Measurements from ENCODE around the gene PDE2A.

Gene PDE2A

DNA sequence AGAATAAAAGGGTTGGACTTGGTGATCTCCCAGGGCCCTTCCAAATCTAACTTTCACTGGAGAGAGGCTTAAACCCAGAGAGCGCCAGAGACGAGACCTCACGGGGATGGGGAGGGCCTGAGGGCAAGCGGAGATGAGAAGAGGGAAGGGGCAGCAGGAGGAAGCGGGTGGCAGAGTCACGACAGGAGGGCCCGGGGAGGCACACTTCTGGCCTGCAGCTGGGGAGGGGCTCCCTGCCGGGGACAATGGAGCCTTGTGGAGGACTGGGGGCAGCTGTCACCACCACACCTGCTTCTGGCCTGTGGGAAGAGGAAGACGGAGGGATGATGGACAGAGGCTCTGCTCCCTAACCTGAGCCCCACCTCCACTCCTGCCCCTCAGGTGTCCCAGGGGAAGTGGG, 40.2 kb downstream of the PDE2A start:
- DNase-seq: no peak

DNA sequence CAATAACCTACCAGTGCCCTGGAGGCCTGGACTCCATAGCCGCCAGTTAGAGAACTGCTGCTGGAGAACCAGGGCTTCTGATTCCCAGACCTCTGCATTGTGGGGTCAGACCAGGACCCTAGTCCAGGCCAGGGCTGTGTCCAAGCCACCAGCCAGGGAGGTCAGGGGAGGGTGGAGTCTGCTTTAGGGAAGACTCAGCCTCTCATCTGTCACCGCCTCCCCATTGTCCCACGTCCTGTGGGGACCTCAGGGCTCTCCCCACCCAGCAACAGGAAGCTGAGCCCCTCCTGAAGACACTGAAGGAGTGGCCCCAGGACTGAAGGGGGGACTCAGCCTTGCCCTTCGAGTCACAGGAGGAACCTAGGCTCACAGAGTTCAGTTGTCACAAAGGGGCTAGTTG, 41.2 kb downstream of the PDE2A start:
- no peak for DNase-seq

DNA sequence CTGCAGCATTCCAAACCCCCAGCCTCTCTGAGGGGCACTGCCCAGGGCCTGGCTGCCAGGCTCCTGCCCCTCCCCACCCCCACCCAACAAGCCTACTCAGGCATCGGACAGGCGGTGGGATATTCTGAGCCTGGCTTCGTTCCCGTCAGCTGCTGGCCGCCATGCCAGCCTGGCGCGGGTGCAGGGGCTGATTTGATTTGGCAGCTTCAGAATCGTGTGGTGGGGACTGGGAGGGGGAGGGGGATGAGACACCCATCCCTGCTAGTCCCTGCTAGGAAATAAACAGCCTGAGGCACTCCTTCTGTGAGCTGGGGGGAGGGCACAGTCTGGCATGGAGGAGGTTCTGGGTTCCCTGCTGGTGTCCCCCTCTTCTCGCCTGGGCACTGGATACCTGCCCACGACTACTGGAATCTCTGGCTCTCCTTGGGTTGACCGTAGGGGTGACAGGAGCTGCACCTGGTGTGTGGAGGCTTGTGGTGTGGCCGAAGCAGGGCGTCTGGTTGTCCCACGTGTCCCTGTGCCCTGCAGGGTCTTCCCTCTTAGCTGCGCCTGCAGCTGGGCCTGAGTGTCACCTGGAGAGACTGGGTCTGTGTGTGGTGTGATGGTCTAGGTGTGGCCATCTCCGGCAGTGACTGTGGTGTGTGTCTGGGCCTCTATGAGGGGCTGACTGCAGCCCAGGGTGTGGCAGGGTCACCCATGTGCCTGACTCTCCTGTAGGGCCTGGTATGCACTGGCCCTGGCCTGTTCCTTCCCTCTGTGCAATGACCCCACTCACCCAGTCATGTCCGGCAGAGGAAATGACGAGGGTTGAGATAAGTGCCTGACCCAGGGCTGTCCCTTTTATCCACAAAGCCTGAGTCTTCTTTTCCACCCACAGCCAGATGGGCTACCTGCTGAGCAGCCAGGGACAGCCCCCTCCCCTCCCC, 42.2 kb downstream of the PDE2A start:
- DNase-seq: no peak

DNA sequence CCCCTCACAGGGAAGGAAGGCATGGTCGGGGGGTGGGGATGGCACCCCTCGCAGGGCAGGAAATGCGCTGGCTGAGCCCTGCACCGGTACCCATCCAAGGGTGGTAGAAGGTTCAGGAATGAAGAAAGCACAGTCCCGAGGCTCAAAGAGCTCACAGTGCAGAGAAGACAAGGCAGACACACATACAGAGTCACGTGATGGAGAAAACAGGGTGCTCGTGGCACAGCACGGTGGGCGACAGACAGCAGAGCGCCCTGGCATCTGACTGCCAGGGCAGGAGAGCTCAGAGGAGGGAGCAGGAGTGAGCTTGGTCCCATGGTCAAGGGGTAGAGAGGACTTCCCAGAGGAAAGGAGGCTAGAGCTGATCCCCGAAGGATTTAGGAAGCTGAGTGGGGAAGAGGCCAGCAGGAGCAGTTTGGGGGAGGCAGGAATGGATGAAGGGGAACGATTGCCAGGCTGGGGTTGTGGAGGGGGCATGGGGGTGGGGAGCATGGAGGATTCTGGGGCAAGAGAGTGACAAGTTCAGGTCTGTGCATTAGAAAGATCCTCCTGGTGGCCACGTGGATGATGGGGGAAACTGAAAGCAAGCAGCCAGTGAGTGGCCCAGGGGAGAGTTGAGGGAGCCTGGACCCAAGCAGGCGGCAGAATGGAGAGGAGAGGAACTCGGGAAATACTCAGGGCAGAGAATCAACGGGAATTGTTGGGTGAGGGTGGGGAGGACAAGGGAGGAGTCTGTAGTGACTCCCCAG, 43.9 kb downstream of the PDE2A start:
- no peak for DNase-seq

DNA sequence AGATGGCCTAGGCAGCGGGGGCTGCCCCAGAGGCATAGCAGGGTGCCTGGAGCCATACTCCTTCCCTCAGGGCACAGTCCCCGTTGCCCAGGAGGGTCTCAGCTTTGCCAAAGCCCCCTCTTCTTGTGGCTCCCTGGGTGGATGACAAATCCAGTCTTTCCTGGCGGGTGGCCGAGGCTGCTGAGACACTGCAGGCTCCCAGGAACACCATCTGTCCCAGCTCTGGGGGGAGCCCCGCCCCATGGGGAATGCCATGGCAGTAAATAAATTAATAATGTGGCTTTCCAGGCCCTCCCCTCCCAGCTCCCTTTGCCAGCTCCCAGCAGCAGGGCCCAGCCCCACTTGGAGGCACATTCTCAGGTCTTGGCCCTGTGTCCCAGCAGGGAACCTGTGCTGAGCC, 45.0 kb downstream of the PDE2A start:
- no peak for DNase-seq

DNA sequence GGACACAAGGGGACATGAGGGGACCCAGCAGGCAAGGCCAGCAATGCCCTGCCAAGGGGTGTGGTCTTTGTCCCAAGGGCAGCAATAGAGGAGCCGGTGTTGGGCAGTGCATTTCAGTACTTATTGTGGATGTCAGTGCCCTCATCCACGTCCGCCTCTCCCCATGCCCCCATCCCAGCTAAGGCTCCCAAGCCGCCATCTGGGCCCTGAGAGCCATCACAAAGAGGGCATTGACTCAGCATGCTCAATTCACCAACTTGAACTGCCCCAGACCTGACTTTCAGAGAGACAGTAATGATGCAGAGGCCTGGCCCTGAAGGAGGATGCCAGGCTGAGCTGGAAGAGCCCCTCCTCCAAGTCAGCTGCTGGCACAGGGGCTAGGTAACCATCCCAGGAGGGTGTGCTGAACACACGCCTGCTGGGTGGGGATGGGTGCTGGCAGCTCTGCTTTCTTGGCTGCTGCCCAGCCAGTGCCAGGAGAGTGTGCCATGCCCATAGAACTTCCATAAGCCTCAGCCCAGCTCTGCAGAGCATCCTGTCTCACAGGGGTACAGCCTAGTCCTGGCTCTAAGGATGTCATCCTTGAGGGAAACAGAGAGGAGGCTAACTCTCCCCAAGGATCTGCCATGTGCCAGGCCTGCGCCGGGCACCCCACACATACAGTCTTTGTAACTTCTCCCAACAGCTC, 46.5 kb downstream of the PDE2A start:
- DNase-seq: no peak

DNA sequence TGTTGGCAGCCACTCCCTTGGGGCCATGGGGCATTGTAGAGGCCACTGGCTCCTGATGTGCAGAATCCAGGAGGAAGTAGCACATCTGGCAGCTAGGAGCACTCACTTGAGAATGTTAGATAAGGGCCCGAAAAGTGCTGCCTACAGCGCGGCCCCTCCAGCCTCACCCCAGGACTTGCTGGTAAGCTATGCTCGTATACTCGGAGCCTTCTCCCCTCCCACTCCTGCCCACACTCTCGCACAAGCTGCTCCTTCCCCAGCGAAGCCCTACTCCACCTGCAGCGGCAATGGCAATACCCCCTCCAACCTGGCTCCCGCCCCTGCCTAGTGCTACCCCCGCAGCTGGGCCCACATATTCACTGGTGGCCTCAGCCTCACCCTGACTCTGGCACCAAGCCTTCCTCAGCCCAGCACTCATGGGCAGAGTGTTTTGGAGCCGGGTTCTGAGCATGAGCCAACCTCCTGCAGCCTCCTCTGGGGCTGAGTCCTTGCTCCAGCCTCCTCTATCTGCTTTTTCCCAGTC, 47.7 kb downstream of the PDE2A start:
- DNase-seq: no peak

DNA sequence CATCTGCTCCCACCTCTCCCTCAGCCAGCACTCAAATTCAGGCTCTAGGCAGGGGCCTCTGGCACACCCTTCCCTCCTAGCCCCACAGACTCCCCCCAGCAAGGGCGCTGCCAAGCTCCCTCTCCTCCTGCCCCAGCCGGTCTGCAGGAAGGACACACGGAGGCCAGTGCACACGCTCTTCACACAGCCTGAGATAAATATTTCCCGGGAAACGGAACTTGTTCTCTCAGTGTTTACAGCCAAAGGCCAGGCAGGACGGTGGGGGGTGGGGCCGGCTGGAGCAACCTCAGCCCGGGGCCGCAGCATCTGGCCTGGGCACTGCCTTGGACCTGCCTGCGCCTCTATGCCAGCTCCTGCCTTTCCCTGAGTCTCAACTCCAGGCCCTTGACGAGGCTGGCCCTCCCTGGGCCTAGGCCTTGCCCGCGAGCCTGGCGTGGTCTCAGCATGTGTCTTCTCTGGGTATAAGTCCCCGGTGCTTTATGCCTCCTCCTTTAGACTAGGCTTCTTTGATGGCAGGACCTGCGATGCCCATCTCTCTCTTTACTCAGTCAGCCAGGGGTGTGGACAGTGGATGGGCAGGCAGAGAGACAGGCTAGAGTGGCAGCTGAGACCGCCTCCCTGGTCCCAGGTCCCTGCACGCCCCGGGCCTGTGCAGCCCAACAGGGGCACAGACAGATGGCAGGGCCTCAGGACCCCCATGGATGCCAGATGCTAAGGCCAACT, 48.4 kb downstream of the PDE2A start:
- no peak for DNase-seq

DNA sequence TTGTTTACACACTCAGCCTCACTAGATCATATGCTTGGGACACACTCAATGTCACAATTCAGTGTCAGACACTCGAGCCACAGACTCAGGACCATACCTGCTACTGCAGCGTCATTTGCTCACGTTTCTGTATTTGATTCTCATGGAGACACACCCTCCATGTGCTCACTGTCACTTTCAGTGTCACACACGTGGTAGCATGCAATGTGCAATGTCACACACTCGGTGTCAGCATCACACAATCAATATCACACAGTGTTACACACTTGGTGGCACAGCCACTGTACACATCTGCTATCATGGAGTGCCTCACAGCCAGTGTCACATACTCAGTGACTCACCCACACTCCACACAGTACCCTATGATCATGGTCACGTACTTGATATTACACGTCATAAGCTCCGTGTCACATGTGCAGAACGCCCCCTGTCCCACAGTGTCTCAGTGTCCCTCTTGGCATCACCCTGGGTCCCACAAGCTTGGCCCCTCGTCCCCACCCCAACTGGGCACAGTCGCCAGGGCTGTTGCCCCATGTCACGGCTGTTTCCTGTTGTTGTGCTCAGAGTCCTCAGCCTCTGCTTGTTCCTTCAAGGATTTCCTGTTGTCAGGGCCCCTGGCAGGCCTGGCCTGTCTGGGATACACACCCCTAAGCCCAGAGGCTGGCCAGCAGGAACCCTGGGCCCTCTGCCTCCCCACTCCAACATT, 49.6 kb downstream of the PDE2A start:
- DNase-seq: no peak

DNA sequence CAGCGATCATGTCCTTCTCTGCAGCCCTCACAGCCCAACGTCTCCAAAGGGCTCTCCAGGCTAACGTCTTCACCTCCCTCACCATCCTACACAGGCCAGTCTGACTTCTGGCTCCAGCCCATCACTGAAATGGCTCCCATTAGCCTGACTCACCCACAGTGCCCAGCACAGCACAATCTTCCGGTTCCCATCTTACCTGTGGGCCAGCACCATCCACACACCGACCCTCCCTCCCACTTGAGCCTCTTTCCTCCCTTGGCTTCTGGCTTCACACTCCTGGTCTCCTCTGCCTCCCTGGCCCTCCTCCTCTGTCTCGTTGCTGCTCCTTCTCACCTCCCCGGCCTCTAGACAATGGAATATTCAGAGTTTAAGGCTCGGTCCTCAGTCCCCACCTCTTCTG, 51.2 kb downstream of the PDE2A start:
- no peak for DNase-seq

DNA sequence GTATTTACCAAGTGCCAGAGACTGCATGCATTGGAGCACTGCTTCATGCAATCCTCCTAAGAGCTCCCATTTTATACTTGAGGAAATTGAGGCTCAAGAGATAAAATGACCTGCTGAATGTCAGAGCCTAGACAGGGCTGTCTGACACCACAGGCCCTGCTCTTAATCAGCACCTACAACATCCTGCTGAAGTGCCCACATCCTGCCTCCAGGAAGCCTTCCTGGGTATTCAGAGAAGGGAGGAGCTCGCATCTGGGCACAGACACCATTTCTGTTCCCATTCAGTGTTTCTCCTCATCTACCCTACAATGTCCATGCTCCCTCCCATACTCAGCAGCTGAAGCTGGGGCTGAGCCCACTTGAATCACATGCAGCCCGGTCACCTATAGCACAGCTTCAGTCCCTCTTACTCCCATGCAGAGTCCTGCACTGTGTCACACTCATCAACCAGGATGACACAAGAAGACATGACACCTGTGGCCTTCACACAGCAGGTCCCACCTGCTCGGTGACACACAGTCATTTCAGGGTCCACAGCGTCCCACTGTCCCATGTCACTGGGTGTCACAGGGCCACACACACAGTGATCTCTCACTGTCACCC, 53.1 kb downstream of the PDE2A start:
- DNase-seq: no peak

DNA sequence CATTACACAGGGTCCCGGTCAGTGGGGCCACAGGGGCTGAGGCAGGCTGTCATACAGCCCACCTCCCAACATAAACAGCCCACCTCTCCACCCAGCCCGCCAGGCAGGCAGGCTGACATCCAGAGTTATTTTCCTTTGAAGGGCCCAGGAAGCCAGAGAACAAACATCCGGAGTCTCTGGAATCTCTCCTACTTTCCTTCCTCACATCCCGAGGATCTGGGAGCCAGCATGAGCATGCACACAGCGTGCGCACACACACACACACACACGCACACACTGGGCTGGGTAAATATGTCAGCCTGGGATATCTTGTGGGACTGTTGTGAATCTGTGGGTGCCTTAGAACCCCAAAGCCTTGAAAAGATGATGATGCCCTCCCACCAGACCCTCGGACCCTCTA, 55.4 kb downstream of the PDE2A start:
- no peak for DNase-seq

DNA sequence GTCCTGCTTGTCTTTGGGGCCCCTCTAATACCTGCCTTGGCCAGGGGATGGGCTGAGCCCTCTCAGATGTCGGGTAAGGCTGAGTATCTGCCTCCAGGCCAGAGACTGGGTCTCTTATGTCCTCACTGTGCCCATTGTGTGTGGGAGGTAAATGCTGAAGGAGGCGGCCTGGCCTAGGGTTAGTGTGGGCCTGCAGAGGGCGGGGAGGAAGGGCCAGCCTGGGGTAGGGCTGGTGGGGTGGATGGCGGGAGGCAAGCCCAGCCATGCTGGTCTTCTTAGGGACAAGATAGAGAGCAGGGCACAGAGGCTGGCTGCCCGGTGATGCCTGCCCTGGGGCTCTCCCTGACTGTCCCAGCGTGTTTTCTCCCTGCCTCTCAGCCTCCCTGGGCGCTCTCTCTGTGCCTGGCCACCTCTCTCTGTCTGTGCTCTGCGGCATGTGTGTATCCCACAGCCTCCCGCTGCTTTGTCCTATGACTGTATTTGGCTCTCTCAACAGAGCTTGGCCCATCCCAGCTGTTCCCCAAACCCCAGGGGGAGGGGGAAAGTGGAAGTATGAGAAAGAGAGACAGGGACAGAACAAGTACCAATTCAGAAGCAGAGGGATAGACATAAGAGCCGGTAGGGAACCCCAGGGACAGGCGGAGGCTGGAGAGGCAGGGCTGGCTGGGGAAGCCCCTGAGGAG, 57.0 kb downstream of the PDE2A start:
- DNase-seq: no peak

DNA sequence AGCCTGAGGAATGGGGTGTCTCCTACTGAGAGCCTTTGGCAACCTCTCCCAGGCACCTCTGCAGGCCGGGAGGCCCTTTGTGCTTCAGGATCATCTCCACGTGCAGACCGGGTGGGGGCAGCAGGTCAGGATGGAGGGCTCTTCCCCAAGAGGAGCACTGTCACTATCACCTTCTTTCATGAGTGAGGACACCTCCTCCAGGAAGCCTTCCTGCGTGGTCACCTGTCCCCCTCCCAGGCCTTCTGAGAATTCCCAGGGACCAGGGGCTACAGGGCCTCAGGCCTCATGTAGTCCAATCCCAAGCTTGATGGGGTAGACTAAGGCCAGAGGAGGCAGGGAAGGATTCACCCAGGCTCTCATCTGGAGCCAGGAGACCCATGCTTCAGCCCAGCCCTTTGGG, 57.6 kb downstream of the PDE2A start:
- DNase-seq: no peak

DNA sequence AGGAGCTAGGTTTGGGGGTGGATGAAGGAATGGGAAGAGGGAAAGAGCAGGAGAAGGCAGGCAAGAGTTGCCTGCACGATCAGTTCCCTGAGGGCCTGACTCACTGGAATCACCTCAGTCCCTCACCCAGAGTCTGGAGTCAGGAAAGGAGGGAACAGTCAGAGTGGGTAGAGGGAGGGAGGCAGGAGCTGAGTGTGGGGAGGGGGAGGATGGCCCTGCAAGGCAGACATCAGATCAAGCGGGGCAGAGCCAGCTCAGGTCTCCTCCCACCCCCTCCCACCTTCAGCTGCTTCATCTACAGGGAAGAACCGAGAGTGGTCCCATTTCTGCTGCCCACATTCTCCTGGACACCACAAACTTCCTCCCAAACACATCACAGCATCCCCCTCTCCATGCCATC, 58.9 kb downstream of the PDE2A start:
- DNase-seq: no peak

DNA sequence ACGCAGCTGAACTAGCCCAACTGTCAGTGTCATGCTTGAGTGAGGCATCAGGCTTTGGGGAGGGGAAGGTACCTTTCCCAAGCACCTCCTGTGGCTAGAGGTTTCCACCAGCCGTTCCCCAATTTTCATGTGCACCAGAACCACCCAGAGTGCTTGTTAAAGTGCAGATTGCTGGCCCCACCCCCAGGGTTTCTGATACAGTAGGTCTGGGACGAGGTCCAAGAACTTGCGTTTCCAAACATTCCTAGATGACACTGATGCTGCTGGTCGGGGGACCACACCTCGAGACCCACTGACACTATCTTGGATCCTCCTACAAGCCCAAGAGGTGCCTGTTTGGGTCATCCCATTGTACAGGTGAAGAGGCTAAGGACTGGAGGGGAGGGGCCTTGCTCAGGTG, 59.8 kb downstream of the PDE2A start:
- DNase-seq: no peak

DNA sequence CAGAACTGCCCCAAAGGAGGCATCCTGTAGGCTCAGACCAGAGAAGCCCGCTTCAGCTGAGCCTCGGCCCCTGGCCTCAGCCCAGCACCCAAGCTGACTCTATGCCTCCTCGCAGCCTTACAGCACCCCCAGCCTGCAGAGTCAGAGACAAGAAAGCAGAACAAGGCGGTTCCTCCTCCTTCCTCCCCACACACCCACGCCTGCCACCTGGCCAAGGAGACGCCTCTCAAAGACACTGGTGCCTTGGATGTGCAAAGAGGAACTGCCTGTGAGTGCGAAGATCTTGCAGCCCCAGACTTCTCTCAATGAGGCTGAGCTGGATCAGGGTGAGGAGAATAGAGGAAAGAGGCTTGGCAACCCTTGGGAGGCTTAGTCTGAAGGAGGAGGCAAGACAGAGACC, 60.2 kb downstream of the PDE2A start:
- DNase-seq: no peak

DNA sequence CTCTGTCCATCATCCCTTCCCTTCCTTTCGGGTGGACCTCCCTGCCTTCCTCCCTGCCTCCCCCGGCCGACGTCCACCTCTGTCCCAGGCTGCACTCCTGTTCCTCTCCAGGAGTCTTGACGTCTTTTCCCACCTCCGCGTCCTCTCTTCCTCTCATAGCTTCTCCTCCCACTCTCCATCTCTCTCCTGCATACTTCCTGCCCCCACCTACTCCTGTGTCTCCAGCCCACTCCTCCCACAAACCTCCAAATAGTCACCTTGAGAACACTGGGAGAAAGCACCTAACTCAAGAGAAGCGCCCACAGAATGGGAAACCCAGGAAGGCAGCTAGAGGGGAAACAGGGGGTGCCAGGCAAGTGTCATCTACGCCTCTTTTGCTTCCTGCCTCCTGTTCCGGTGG, 60.8 kb downstream of the PDE2A start:
- DNase-seq: no peak

DNA sequence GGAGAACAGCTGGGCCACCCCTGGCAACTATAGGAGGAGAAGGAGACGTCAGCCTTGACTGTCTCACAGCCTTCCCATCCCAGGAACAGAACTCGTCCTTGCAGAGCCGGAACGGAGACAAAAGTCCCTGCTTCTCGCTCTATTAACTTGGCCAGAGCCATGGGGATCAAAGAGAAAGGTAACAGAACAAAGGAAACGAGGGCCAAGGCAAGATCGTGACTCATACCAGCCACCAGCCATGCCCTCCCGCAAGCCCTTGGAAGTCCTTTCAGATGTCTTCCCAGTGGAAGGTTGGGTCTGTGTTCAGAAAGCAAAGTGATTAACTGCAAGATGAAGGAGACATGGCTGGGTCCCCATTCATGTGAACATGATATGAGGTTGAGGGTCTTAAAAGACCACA, 64.7 kb downstream of the PDE2A start:
- DNase-seq: no peak

DNA sequence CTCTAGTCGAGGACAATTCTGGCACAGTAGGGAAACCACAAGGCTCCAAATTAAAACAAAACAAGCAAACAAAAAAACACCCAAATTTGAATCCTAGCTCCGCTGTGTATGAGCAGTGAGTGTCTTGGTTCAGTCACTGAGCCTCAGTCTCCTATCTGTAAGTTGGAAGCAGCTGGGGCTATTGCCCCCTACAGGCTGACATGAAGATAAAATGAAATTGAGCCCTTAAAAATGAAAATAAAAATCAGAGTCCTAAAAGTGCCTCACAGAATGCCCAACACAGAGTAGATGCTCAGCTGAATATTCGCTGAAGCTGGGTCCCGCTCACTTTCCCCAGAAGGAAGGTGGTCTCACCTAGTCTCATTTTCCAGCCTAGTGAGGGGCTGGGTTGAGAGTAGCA, 65.2 kb downstream of the PDE2A start:
- no peak for DNase-seq

DNA sequence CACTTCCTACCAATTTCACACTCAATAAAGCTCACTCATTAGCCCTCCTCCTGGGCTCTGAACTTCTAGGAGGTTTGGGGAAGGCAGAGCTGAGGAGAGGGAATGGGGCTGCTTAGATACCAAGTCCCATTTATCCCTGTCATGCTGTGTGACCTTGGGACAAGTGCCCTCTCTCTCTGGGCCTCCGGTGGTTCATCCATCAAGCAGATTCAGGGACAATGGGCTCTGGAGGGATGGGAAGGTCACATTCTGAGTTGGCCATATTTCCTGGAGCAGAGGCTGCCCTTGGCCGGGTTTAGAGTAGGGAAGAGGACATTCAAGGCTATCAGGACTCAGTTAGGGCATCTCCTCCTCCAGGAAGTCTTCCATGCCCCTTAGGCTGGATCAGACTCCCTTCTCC, 66.7 kb downstream of the PDE2A start:
- DNase-seq: no peak

Measured in NCI-H2029 treated with DMSO at 0.1 percent for 48 hours (cell line).